GM12864 (cell line): ENCODE data around the gene SPSB1.

Experiments used
- DNase-seq: peaks from one replicate; pipeline ENCODE4 v3.0.0-alpha.2; 2011; ENCODE audit warnings: low read depth
- H3K4me3 ChIP-seq: 2 replicates; pipeline ENCODE4 v1.5.1; 2011; ENCODE audit warnings: mild to moderate bottlenecking, low read depth, low read length, control low read depth
- TF ChIP-seq, protein P1 (sequence below): IDR thresholded peaks from 2 replicates; pipeline ENCODE4 v1.5.1; 2011; ENCODE audit warnings: low read depth, mild to moderate bottlenecking, moderate library complexity, low read length, control low read depth, inconsistent platforms; ENCODE audit errors: missing control alignments

Gene SPSB1

DNA sequence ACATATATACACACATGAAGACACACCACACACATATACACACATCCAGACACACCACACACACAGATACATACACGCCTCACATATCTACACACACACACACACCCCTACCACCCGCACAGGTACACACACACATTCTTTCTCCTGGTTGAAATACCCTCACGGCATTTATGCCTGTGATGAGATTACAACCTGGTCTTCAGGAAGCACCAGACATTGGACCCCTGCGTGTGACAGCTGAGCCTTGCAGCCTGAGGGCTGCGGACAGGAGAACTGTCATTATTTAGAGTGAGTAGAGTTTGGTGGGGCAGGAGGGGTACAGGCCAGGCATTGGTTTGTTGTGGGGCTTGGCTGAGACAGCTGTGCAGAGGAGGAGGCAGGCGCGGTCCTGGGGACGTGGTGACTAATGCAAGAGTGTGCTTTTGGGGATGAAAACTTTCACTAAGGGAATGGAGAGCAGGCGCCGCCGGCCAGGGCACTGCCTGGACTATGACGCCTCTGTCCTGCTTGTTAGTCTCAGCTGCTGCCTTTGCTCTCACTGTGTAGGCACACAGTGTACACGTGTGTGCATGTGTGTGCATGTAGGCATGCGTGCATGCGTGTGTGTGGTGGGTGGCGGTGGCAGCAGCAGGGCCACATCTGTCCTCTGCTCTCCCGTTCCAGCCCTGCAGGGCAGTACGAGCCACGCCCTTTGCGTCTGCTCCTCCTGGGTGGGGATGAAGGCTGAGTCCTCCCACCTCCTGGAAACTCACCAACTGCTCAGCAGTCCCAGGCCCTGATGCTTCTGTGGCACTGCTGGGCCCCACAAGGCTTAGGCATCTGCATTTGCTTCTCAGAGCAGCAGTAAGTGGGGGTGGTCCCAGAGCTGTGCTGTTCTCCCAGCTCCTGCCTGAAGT lies 57.6 kb downstream of the SPSB1 start:
- no peak for DNase-seq
- no peak overlapping the region for H3K4me3 ChIP-seq
- TF ChIP-seq, protein P1, sequence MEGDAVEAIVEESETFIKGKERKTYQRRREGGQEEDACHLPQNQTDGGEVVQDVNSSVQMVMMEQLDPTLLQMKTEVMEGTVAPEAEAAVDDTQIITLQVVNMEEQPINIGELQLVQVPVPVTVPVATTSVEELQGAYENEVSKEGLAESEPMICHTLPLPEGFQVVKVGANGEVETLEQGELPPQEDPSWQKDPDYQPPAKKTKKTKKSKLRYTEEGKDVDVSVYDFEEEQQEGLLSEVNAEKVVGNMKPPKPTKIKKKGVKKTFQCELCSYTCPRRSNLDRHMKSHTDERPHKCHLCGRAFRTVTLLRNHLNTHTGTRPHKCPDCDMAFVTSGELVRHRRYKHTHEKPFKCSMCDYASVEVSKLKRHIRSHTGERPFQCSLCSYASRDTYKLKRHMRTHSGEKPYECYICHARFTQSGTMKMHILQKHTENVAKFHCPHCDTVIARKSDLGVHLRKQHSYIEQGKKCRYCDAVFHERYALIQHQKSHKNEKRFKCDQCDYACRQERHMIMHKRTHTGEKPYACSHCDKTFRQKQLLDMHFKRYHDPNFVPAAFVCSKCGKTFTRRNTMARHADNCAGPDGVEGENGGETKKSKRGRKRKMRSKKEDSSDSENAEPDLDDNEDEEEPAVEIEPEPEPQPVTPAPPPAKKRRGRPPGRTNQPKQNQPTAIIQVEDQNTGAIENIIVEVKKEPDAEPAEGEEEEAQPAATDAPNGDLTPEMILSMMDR, result no peak

DNA sequence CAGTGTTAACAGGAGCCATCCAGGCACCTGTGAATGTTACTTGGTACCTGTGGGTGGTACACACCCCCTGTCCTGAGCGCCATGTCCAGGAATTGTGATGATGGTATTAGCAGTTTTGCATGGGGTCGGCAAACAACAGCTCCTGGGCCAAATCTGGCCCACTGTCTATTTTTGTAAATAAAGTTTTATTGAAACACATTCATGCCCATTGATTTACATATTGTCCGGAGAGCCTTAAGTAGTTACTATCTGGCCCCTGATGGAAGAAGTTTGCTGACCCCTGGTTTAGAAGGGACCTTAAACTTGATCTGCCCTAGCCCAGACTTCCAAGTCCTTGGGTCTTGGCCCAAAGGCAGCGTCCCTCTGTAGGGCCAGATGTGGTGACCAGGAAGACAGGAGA lies 58.3 kb downstream of the SPSB1 start:
- DNase-seq, result no peak
- TF ChIP-seq, protein P1, result no peak
- no peak overlapping the region for H3K4me3 ChIP-seq

DNA sequence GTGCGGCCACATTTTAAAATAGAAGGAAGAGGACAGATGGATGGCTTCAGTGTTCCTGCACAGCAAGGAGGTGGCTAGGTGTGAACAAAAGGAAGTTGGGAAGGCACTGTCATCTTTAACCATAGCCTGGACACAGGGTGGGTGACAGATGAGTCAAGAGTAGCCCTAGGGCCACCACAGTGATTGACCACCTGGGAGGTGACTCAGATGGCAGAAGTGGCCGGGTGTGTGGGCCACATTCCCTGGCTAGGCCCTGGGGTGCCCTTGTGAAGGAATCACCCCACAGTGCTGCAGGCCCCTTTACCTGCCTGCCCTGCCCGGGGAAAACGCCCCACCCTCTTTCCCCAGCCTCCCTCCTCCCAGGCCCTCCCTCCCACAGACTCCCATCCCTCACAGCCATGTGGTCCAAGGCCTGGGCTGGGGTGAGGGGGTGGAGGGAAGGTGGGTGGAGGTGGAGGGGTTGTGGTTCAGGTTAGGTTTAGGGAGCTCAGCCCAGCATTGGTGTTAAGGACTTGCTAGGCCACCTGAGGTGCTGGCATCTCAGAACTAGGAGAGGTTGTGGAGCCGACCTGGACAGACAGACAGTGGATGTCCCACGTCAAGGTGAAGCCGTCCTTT lies 59.1 kb downstream of the SPSB1 start:
- no peak overlapping the region for H3K4me3 ChIP-seq
- DNase-seq, result no peak
- TF ChIP-seq, protein P1, result no peak

DNA sequence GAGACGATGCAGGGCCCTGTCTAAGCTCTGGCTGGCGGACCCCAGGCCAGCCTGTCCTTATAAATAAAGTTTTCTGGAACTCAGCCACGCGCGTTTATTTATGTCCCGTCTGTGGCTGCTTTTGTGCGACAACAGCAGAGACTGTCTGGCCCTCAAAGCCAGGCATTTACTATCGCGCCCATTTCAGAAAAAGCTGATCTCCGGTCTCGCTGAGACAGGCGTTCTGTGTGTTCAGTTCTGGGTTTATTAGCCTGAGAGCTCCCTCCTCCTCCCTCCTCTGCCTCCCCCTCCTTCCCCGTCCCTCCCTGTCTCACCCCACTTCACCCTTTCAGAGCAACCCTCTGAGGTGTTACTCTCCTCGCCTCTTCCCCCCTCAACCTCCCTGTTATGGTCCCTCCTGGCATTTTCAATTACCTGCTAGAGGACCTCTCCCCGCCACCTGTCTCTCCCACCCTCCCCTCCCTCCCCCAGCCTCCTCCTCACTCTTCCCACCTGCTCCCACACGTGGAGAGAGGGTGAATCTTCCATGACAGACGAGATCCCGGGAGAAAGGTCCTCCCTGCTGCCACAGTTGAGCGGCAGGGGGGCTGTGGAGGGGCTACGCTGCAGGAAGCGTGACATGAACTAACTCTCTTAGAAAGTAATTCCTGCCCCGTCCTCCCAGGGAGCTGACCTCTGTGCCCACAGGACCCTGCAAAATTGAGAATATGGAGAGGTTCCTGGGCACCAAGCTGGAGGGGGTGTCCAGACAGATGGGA lies 59.9 kb downstream of the SPSB1 start:
- TF ChIP-seq, protein P1, result no peak
- no peak overlapping the region for H3K4me3 ChIP-seq
- DNase-seq, result no peak

DNA sequence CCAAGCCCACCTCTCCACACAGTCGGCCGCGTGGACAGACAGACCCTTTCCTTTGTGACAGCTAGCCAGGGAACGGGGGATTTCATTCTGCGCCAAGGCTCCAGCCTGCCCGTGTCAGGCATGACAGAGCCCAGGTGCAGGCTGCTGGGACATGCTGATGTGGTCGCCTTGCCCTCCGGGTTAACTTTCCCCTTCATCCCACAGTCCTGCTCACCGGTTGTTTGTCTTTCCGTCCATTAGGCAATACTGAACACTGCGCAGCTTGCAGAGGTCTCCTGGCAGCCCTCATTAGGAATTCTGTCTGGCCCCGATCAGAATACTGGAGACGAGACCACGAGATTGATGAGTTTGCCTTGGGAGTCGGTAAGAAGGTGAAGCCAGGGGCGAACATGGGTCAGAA lies 62.8 kb downstream of the SPSB1 start:
- TF ChIP-seq, protein P1, result no peak
- no peak for DNase-seq

DNA sequence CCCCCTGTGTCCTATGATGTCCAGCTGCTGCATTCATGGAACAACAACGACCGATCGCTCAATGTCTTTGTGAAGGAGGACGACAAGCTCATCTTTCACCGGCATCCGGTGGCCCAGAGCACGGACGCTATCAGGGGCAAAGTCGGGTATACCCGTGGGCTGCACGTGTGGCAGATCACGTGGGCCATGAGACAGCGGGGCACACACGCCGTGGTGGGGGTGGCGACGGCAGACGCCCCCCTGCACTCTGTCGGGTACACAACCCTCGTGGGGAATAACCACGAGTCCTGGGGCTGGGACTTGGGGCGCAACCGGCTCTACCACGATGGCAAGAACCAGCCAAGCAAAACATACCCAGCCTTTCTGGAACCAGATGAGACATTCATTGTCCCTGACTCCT lies 63.3 kb downstream of the SPSB1 start:
- no peak for DNase-seq
- no peak overlapping the region for H3K4me3 ChIP-seq
- TF ChIP-seq, protein P1, result no peak

More for the DNA sequence above, 62.8 kb downstream of the SPSB1 start:
- H3K4me3 ChIP-seq, result no peak overlapping the region
